Left ventricle myocardium inferior (tissue), 1 donor: Measurements from ENCODE around the gene INPP5J. TPM values are rescaled to one million over a fixed set of nuclear protein-coding genes. Genes with fewer than 3 reads are reported as not detected.

Source experiments
- DNase-seq: peaks from one replicate; pipeline ENCODE4 v3.0.0-alpha.2; 2020
- H3K27ac ChIP-seq: fragments of 200-600 bp; replicated peaks from 2 replicates; pipeline ENCODE4 v1.8.0; 2021
- H3K27me3 ChIP-seq: fragments of 200-600 bp; 2 replicates; pipeline ENCODE4 v1.8.0; 2021; ENCODE audit warnings: low read depth
- H3K36me3 ChIP-seq: fragments of 200-600 bp; 2 replicates; pipeline ENCODE4 v1.8.0; 2021
- H3K4me1 ChIP-seq: fragments of 200-600 bp; 2 replicates; pipeline ENCODE4 v1.8.0; 2021
- H3K4me3 ChIP-seq: fragments of 200-600 bp; 2 replicates; pipeline ENCODE4 v1.8.0; 2021; ENCODE audit warnings: mild to moderate bottlenecking, moderate library complexity
- H3K9me3 ChIP-seq: fragments of 200-600 bp; replicated peaks from 2 replicates; pipeline ENCODE4 v1.8.0; 2021
- intact Hi-C: fragments of 100-400 bp; cut with micrococcal nuclease; formaldehyde crosslinking; loops from one replicate; pipeline ENCODE4 v1.11.0; 2022
- total RNA-seq: library from RNA; stranded (reverse); fragmentation: NEBNext Ultra II Directional; extraction: Animal tissue kit (Norgen Biotek cat#: 25700); gene quantifications from one replicate; pipeline ENCODE4 v1.2.1, GENCODE V29; 2021
- TF ChIP-seq, protein P1 (sequence below): fragments of 200-600 bp; IDR thresholded peaks from 2 replicates; pipeline ENCODE4 v1.8.0; 2021; ENCODE audit warnings: antibody characterized with exemption, mild to moderate bottlenecking, borderline replicate concordance
- donor health status: DM: no; HTN: yes; CAD: no; lungs with severe emphysema.

Gene INPP5J
- total RNA-seq, 1 donor from 2014 or later = 20.7 TPM

DNA sequence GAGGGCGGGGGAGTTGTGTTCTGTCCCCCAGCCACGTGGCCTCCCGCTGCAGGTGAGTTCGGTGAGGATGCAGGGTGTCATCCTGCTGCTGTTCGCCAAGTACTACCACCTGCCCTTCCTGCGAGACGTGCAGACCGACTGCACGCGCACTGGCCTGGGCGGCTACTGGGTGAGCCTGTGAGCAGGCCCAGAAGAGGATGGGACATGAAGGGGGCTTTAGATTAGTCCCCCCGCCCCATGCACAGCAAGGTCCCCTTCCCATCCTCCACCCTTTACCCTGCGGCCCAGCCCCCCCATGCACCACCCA lies 4.1 kb downstream of the INPP5J start:
- TF ChIP-seq, protein P1, sequence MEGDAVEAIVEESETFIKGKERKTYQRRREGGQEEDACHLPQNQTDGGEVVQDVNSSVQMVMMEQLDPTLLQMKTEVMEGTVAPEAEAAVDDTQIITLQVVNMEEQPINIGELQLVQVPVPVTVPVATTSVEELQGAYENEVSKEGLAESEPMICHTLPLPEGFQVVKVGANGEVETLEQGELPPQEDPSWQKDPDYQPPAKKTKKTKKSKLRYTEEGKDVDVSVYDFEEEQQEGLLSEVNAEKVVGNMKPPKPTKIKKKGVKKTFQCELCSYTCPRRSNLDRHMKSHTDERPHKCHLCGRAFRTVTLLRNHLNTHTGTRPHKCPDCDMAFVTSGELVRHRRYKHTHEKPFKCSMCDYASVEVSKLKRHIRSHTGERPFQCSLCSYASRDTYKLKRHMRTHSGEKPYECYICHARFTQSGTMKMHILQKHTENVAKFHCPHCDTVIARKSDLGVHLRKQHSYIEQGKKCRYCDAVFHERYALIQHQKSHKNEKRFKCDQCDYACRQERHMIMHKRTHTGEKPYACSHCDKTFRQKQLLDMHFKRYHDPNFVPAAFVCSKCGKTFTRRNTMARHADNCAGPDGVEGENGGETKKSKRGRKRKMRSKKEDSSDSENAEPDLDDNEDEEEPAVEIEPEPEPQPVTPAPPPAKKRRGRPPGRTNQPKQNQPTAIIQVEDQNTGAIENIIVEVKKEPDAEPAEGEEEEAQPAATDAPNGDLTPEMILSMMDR = no peak
- H3K27ac ChIP-seq = no peak overlapping the region
- intact Hi-C loops = no loop called here
- H3K27me3 ChIP-seq = no peaks in the 10 kb centered on the region
- no peaks in the 10 kb centered on the region for H3K9me3 ChIP-seq
- H3K4me1 ChIP-seq = peaks cover 34% of the 10 kb centered on the region
- H3K4me3 ChIP-seq = no peak overlapping the region
- peaks cover 8% of the 10 kb centered on the region for H3K36me3 ChIP-seq
- no peak for DNase-seq

DNA sequence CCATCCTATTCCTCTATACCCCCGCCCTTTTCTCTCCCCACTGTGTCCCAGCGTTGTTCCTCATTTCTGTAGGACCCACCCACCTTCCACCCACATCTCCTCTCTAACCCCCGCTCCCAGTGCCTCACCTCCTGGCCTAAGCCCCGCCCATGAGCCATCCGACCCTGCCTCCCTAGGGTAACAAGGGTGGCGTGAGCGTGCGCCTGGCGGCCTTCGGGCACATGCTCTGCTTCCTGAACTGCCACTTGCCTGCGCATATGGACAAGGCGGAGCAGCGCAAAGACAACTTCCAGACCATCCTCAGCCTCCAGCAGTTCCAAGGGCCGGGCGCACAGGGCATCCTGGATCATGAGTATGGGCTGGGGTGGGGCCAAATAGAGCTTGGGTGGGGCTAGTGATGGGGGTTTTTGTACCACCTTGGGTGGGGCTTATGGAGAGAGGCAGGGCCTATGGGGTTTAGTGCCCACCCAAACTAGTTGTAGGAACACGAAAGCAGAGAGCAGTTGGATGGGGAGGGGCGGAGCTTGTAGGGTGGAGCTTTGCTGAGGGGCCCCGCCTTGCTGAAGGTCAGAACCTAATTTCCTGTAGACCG lies 4.5 kb downstream of the INPP5J start:
- peaks cover 8% of the 10 kb centered on the region for H3K36me3 ChIP-seq
- H3K4me1 ChIP-seq = peaks cover 30% of the 10 kb centered on the region
- no peak overlapping the region for H3K27ac ChIP-seq
- TF ChIP-seq, protein P1 = no peak
- intact Hi-C loops = no loop called here
- H3K4me3 ChIP-seq = no peak overlapping the region
- H3K9me3 ChIP-seq = no peaks in the 10 kb centered on the region
- no peak for DNase-seq
- no peaks in the 10 kb centered on the region for H3K27me3 ChIP-seq

DNA sequence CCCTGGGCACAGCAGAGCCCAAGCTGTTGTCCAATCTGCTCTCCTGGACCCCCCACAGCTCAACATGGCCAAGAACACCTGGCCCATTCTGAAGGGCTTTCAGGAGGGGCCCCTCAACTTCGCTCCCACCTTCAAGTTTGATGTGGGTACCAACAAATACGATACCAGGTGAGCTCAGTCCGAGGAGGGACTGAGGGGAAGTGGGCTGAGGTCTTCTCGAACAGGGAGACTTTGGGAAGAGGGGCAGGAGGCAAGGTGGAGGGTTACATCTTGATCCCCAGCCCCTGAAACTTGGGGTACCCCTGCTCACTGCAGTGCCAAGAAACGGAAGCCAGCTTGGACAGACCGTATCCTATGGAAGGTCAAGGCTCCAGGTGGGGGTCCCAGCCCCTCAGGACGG lies 5.4 kb downstream of the INPP5J start:
- no peaks in the 10 kb centered on the region for H3K9me3 ChIP-seq
- no peak overlapping the region for H3K4me3 ChIP-seq
- no peak for DNase-seq
- intact Hi-C loops = no loop called here
- H3K27me3 ChIP-seq = no peaks in the 10 kb centered on the region
- TF ChIP-seq, protein P1 = no peak
- H3K36me3 ChIP-seq = peaks cover 8% of the 10 kb centered on the region
- no peak overlapping the region for H3K27ac ChIP-seq
- peaks cover 21% of the 10 kb centered on the region for H3K4me1 ChIP-seq

DNA sequence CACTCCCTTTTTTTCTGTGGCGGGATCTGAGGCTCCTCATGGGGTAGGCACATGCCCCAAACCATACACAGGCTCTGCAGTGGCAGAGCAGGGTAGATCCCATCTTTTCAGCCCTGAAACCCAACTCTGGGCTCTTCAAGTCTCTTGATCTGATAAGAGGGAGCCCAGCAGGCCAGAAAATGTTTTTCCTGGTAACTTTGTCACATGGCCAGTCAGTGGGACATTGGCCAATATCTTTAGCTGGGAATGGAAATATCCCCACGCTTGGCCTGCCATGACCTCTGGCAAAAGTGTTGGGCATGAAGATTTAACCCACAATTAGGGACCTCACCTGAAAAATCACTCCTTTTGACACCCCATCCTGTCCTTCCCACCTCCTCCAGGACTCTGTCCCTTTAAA lies 8.1 kb downstream of the INPP5J start:
- intact Hi-C loops = no loop called here
- Histone ChIP-seq H3K9me3 (no peaks in the 10 kb centered on the region), H3K36me3 (peaks cover 8% of the 10 kb centered on the region), H3K4me1 (peaks cover 9% of the 10 kb centered on the region), H3K4me3 (no peak overlapping the region), H3K27me3 (no peaks in the 10 kb centered on the region), H3K27ac (no peak overlapping the region)
- TF ChIP-seq, protein P1 = no peak
- DNase-seq = no peak

DNA sequence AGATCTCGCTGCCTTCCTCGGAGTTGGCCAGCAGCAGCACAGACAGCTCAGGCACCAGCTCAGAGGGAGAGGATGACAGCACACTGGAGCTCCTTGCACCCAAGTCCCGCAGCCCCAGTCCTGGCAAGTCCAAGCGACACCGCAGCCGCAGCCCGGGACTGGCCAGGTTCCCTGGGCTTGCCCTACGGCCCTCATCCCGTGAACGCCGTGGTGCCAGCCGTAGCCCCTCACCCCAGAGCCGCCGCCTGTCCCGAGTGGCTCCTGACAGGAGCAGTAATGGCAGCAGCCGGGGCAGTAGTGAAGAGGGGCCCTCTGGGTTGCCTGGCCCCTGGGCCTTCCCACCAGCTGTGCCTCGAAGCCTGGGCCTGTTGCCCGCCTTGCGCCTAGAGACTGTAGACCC lies 11.1 kb downstream of the INPP5J start:
- Histone ChIP-seq H3K36me3 (no peaks in the 10 kb centered on the region), H3K9me3 (no peaks in the 10 kb centered on the region), H3K4me3 (no peak overlapping the region), H3K27me3 (peaks cover 14% of the 10 kb centered on the region), H3K4me1 (peaks cover 9% of the 10 kb centered on the region), H3K27ac (no peak overlapping the region)
- intact Hi-C loops = no loop called here
- TF ChIP-seq, protein P1 = no peak
- no peak for DNase-seq
